GM12878 (cell line): ENCODE measurements around the gene C10orf90. TPM values are rescaled to one million over a fixed set of nuclear protein-coding genes. Genes with fewer than 3 reads are reported as not detected.

Experiments
- ATAC-seq: fragments of 200-7000 bp; cut with Tn5 transposase; 3 replicates; pipeline ENCODE4 v1.9.1; 2020; ENCODE audit warnings: mild to moderate bottlenecking, moderate library complexity
- BruUV-seq: library from RNA; stranded (reverse); fragments of 400-500 nt; replicated peaks from 2 replicates; lab custom pipeline; 2021; lab: Mats Ljungman, UMichigan
- CTCF ChIA-PET: fragments of 300-600 bp; sonication (Branson Sonifier 250); formaldehyde crosslinking; extraction: SDS; loops from one replicate; lab custom pipeline; 2021; ENCODE audit warnings: inconsistent platforms; lab: Yijun Ruan, JAX
- POLR2A ChIA-PET: fragments of 350-600 bp; formaldehyde crosslinking; extraction: SDS; loops from one replicate; lab custom pipeline; 2021; ENCODE audit warnings: inconsistent platforms; lab: Charles Lee
- RAD21 ChIA-PET: fragments of 300-600 bp; sonication (Branson Sonifier 250); formaldehyde crosslinking; loops from one replicate; lab custom pipeline; 2023; ENCODE audit warnings: antibody characterized with exemption; ENCODE audit not compliant: unreplicated experiment; lab: Charles Lee
- SMC1A ChIA-PET: fragments of 300-600 bp; sonication (Branson Sonifier 250); formaldehyde crosslinking; loops from one replicate; lab custom pipeline; 2023; ENCODE audit not compliant: unreplicated experiment, uncharacterized antibody; lab: Charles Lee
- DNase-seq: peaks from one replicate; pipeline ENCODE4 v3.0.0-alpha.2; 2011; ENCODE audit warnings: low read depth, low spot score
- FAIRE-seq: peaks from 3 replicates; lab custom pipeline; 2011; peaks lifted over from hg19 to GRCh38; lab: Jason Lieb, UNC
- H2AFZ ChIP-seq: 2 replicates; pipeline ENCODE4 v1.6.0; 2011; ENCODE audit warnings: low read depth, low read length, control low read depth; ENCODE audit not compliant: control insufficient read depth
- H3K27ac ChIP-seq: 2 replicates; pipeline ENCODE4 v1.5.1; 2011; ENCODE audit warnings: control low read depth; ENCODE audit not compliant: control insufficient read depth, insufficient read depth
- H3K27me3 ChIP-seq, 2 experiments: replicated peaks in 1 of 2; 2 replicates each; pipeline versions ENCODE4 v1.6.0 to v1.6.1; 2011; ENCODE audit warnings: low read length in 1 of 2; ENCODE audit not compliant: control insufficient read depth in 2 of 2, insufficient read depth in 2 of 2
- H3K36me3 ChIP-seq, 2 experiments: 2 replicates each; pipeline ENCODE4 v1.5.1; 2011; ENCODE audit warnings: low read length in 1 of 2; ENCODE audit not compliant: control insufficient read depth in 2 of 2, insufficient read depth in 2 of 2
- H3K4me1 ChIP-seq: 2 replicates; pipeline ENCODE4 v1.6.1; 2011; ENCODE audit warnings: mild to moderate bottlenecking, low read length, moderate library complexity, mixed read lengths; ENCODE audit not compliant: control insufficient read depth, insufficient read depth
- H3K4me2 ChIP-seq: 2 replicates; pipeline ENCODE4 v1.6.0; 2011; ENCODE audit warnings: control low read depth; ENCODE audit not compliant: control insufficient read depth, insufficient read depth
- H3K4me3 ChIP-seq: fragments of 200-600 bp; sonication (generic); 2 replicates; pipeline ENCODE4 v1.5.1; 2016
- H3K79me2 ChIP-seq: 2 replicates; pipeline ENCODE4 v1.6.0; 2011; ENCODE audit warnings: low read length; ENCODE audit not compliant: control insufficient read depth, insufficient read depth
- H3K9ac ChIP-seq: 2 replicates; pipeline ENCODE4 v1.8.0; 2011; ENCODE audit warnings: low read length, control low read depth, mixed read lengths; ENCODE audit not compliant: control insufficient read depth, insufficient read depth
- H3K9me3 ChIP-seq: replicated peaks from 3 replicates; pipeline ENCODE4 v1.5.1; 2011; ENCODE audit warnings: mild to moderate bottlenecking, low read length; ENCODE audit not compliant: control insufficient read depth, insufficient read depth
- H4K20me1 ChIP-seq: 2 replicates; pipeline ENCODE4 v1.6.0; 2011; ENCODE audit not compliant: control insufficient read depth, insufficient read depth
- ATF2 ChIP-seq: IDR thresholded peaks from 2 replicates; pipeline ENCODE4 v1.6.1; 2012; ENCODE audit warnings: low read length, inconsistent platforms
- CHD2 ChIP-seq: IDR thresholded peaks from 2 replicates; pipeline ENCODE4 v1.6.1; 2011; ENCODE audit warnings: low read depth, low read length, improper control_type of control experiment, borderline replicate concordance
- ELK1 ChIP-seq: IDR thresholded peaks from 2 replicates; pipeline ENCODE4 v1.6.1; 2012; ENCODE audit warnings: low read depth, low read length, improper control_type of control experiment
- ESRRA ChIP-seq: IDR thresholded peaks from 2 replicates; pipeline ENCODE4 v1.6.1; 2012; ENCODE audit warnings: mild to moderate bottlenecking, low read length, improper control_type of control experiment
- KDM1A ChIP-seq: fragments of 200-600 bp; sonication (generic); IDR thresholded peaks from 2 replicates; pipeline ENCODE4 v1.6.1; 2016; ENCODE audit warnings: borderline replicate concordance
- SIN3A ChIP-seq: IDR thresholded peaks from 2 replicates; pipeline ENCODE4 v1.6.1; 2012; ENCODE audit warnings: low read depth, low read length, improper control_type of control experiment
- ZBTB33 ChIP-seq: fragments of 450-650 bp; IDR thresholded peaks from 2 replicates; pipeline ENCODE4 v1.6.1; 2017; ENCODE audit warnings: mild to moderate bottlenecking
- WGBS: methylation state at CpG from one replicate; pipeline ENCODE4 v1.1.6; 2016; ENCODE audit warnings: low lambda C conversion rate; ENCODE audit not compliant: insufficient replicate concordance, insufficient coverage; ENCODE audit errors: missing lambda C conversion rate; 5-methylcytosine and 5-hydroxymethylcytosine counted together
- in situ Hi-C: fragments of 300-500 bp; cut with MboI; formaldehyde crosslinking; loops from 9 replicates; pipeline ENCODE4 v1.14.3; 2018; ENCODE audit warnings: mixed read lengths
- intact Hi-C: fragments of 100-400 bp; cut with micrococcal nuclease; formaldehyde crosslinking; loops from one replicate; pipeline ENCODE4 v1.14.2; 2022; ENCODE audit not compliant: unreplicated experiment
- polyA plus RNA-seq, 11 experiments: library from polyadenylated mRNA; depleted of rRNA in 4 of 11; unstranded in 6 of 11; stranded (reverse) in 5 of 11; fragments of >200 nt; fragmentation: Nextera tagmentation in 4 of 11; fragmentation: Illumina TruSeq in 1 of 11; extraction: Ambion mirVana in 4 of 11; extraction: Trizol in 1 of 11; gene quantifications; 1 replicate in 1 of 11; 2 replicates in 10 of 11; pipeline versions ENCODE4 v1.2.1 to v1.2.3, GENCODE V29; 2011 to 2016; ENCODE audit warnings: inconsistent platforms in 2 of 11, missing spikeins in 2 of 11, low read depth in 1 of 11
- total RNA-seq, 4 experiments: library from RNA; depleted of rRNA in 3 of 4; stranded (reverse); fragments of >200 nt in 3 of 4; fragmentation: Illumina TruSeq in 1 of 4; extraction: Trizol in 1 of 4; gene quantifications; 2 replicates each; pipeline versions ENCODE4 v1.2.1 to v1.2.3, GENCODE V29; 2013 to 2021

Gene C10orf90
- total and polyA plus RNA-seq, 10 of the 15 experiments (the other 5 are each of a cell fraction or from before 2014, with no cell fraction given), result 0.04 TPM; not detected in 9

GRCh38 chr10:126713594-126713993, 43.1 kb upstream of the C10orf90 start:
- Histone ChIP-seq H3K36me3 (no peaks in the 10 kb centered on the region), H3K27ac (no peak overlapping the region), H3K4me3 (no peak overlapping the region), H4K20me1 (no peaks in the 10 kb centered on the region), H2AFZ (no peak overlapping the region), H3K4me2 (no peak overlapping the region), H3K79me2 (no peaks in the 10 kb centered on the region), H3K27me3 (no peaks in the 10 kb centered on the region), H3K4me1 (no peaks in the 10 kb centered on the region), H3K9me3 (no peaks in the 10 kb centered on the region), H3K9ac (no peak overlapping the region)
- TF ChIP-seq KDM1A, result no peak
- ChIA-PET CTCF (no interaction called here), SMC1A (no interaction called here), RAD21 (no interaction called here), POLR2A (no interaction called here)
- intact Hi-C loops, result no loop called here
- 9% methylated on average over 7 of the region's 7 CpGs for WGBS
- BruUV-seq, result no TSS peak
- in situ Hi-C loops, result no loop called here
- no peak for ATAC-seq
- no peak for FAIRE-seq
- DNase-seq, result no peak

GRCh38 chr10:126712681-126713080, 42.2 kb upstream of the C10orf90 start:
- RAD21 ChIA-PET, result no interaction called here
- Histone ChIP-seq H3K4me3 (no peak overlapping the region), H3K4me2 (no peak overlapping the region), H3K9me3 (no peaks in the 10 kb centered on the region), H3K79me2 (no peaks in the 10 kb centered on the region), H3K27me3 (no peaks in the 10 kb centered on the region), H3K9ac (no peak overlapping the region), H3K4me1 (no peaks in the 10 kb centered on the region), H3K36me3 (no peaks in the 10 kb centered on the region), H2AFZ (no peak overlapping the region), H4K20me1 (no peaks in the 10 kb centered on the region), H3K27ac (no peak overlapping the region)
- intact Hi-C loops, result no loop called here
- no peak for FAIRE-seq
- CTCF ChIA-PET, result no interaction called here
- SMC1A ChIA-PET, result no interaction called here
- in situ Hi-C loops, result no loop called here
- BruUV-seq, result no TSS peak
- DNase-seq, result no peak
- WGBS, result 34% methylated on average over 6 of the region's 6 CpGs
- POLR2A ChIA-PET, result no interaction called here
- TF ChIP-seq ELK1 (no peak), SIN3A (no peak), CHD2 (no peak), ZBTB33 (no peak), ATF2 (no peak), ESRRA (no peak)
- ATAC-seq, result no peak
